Effector memory CD4-positive, alpha-beta T cell (primary cell): ENCODE results near the gene MAML3.

Experiments
- DNase-seq, 3 donors: peaks; one replicate each; pipeline ENCODE4 v3.0.0-alpha.2; 2020
- H3K27ac ChIP-seq: 2 replicates; pipeline ENCODE4 v1.7.0; 2013; ENCODE audit warnings: mild to moderate bottlenecking, low read length, moderate library complexity; ENCODE audit not compliant: insufficient read depth, poor library complexity, severe bottlenecking
- H3K27me3 ChIP-seq: replicated peaks from 2 replicates; pipeline ENCODE4 v1.7.0; 2013; ENCODE audit warnings: mild to moderate bottlenecking, low read length; ENCODE audit not compliant: insufficient read depth, control insufficient read depth, poor library complexity, severe bottlenecking
- H3K36me3 ChIP-seq: 2 replicates; pipeline ENCODE4 v1.7.0; 2013; ENCODE audit warnings: mild to moderate bottlenecking, low read length, moderate library complexity; ENCODE audit not compliant: control insufficient read depth, insufficient read depth
- H3K4me1 ChIP-seq: 2 replicates; pipeline ENCODE4 v1.7.0; 2013; ENCODE audit warnings: low read length, mild to moderate bottlenecking; ENCODE audit not compliant: control insufficient read depth, insufficient read depth, poor library complexity, severe bottlenecking
- H3K4me3 ChIP-seq: 2 replicates; pipeline ENCODE4 v1.7.0; 2013; ENCODE audit warnings: low read length, low read depth, mild to moderate bottlenecking; ENCODE audit not compliant: insufficient read depth, poor library complexity, severe bottlenecking
- H3K9me3 ChIP-seq: 2 replicates; pipeline ENCODE4 v1.7.0; 2013; ENCODE audit warnings: mild to moderate bottlenecking, low read length, moderate library complexity; ENCODE audit not compliant: control insufficient read depth

The MAML3 gene

GRCh38 chr4:140000232-140000631 lies 153.8 kb downstream of the MAML3 start:
- Histone ChIP-seq H3K4me3 (no peak overlapping the region), H3K27ac (no peak overlapping the region), H3K36me3 (no peaks in the 10 kb centered on the region), H3K27me3 (no peaks in the 10 kb centered on the region), H3K9me3 (no peaks in the 10 kb centered on the region), H3K4me1 (no peaks in the 10 kb centered on the region)
- no peak for DNase-seq

GRCh38 chr4:139988863-139989765 lies 164.9 kb downstream of the MAML3 start:
- Histone ChIP-seq H3K9me3 (no peaks in the 10 kb centered on the region), H3K27ac (no peak overlapping the region), H3K36me3 (no peaks in the 10 kb centered on the region), H3K4me3 (no peak overlapping the region), H3K27me3 (no peaks in the 10 kb centered on the region), H3K4me1 (no peaks in the 10 kb centered on the region)
- no peak for DNase-seq

- H3K4me1 ChIP-seq, result no peaks in the 10 kb centered on the region
- H3K36me3 ChIP-seq, result no peaks in the 10 kb centered on the region
- no peaks in the 10 kb centered on the region for H3K9me3 ChIP-seq
- no peak for DNase-seq
- H3K4me3 ChIP-seq, result no peak overlapping the region
- no peaks in the 10 kb centered on the region for H3K27me3 ChIP-seq
- H3K27ac ChIP-seq, result no peak overlapping the region
Observed at GRCh38 chr4:139987502-139987850, 166.5 kb downstream of the MAML3 start.

- no peak overlapping the region for H3K27ac ChIP-seq
- no peaks in the 10 kb centered on the region for H3K4me1 ChIP-seq
- no peaks in the 10 kb centered on the region for H3K9me3 ChIP-seq
- no peak for DNase-seq
- H3K27me3 ChIP-seq, result no peaks in the 10 kb centered on the region
- no peaks in the 10 kb centered on the region for H3K36me3 ChIP-seq
- no peak overlapping the region for H3K4me3 ChIP-seq
Observed at GRCh38 chr4:139986689-139987501, 167.1 kb downstream of the MAML3 start.

- DNase-seq, result no peak
- Histone ChIP-seq H3K9me3 (no peaks in the 10 kb centered on the region), H3K27me3 (no peaks in the 10 kb centered on the region), H3K4me1 (no peaks in the 10 kb centered on the region), H3K36me3 (no peaks in the 10 kb centered on the region), H3K27ac (no peak overlapping the region), H3K4me3 (no peak overlapping the region)
Observed at GRCh38 chr4:139986106-139986505, 167.9 kb downstream of the MAML3 start.

GRCh38 chr4:139985401-139985800 lies 168.6 kb downstream of the MAML3 start:
- no peaks in the 10 kb centered on the region for H3K4me1 ChIP-seq
- H3K4me3 ChIP-seq, result no peak overlapping the region
- no peak for DNase-seq
- H3K9me3 ChIP-seq, result no peaks in the 10 kb centered on the region
- no peak overlapping the region for H3K27ac ChIP-seq
- no peaks in the 10 kb centered on the region for H3K36me3 ChIP-seq
- no peaks in the 10 kb centered on the region for H3K27me3 ChIP-seq

GRCh38 chr4:139984471-139984870 lies 169.5 kb downstream of the MAML3 start:
- DNase-seq, result no peak
- Histone ChIP-seq H3K4me1 (no peaks in the 10 kb centered on the region), H3K27ac (no peak overlapping the region), H3K36me3 (no peaks in the 10 kb centered on the region), H3K27me3 (no peaks in the 10 kb centered on the region), H3K9me3 (no peaks in the 10 kb centered on the region), H3K4me3 (no peak overlapping the region)

GRCh38 chr4:139978692-139979091 lies 175.3 kb downstream of the MAML3 start:
- no peak overlapping the region for H3K27ac ChIP-seq
- H3K27me3 ChIP-seq, result no peaks in the 10 kb centered on the region
- H3K4me3 ChIP-seq, result no peak overlapping the region
- no peaks in the 10 kb centered on the region for H3K4me1 ChIP-seq
- no peaks in the 10 kb centered on the region for H3K9me3 ChIP-seq
- no peak for DNase-seq
- no peaks in the 10 kb centered on the region for H3K36me3 ChIP-seq

- DNase-seq, result no peak
- H3K27me3 ChIP-seq, result no peaks in the 10 kb centered on the region
- no peaks in the 10 kb centered on the region for H3K36me3 ChIP-seq
- no peak overlapping the region for H3K4me3 ChIP-seq
- H3K27ac ChIP-seq, result no peak overlapping the region
- H3K4me1 ChIP-seq, result no peaks in the 10 kb centered on the region
- no peaks in the 10 kb centered on the region for H3K9me3 ChIP-seq
Observed at GRCh38 chr4:139977838-139978609, 176.0 kb downstream of the MAML3 start.
